Measurements from ENCODE around the gene INF2. TPM values are rescaled to one million over a fixed set of nuclear protein-coding genes. Genes with fewer than 3 reads are reported as not detected.

Gene INF2
- total and polyA plus RNA-seq, 4 donors = 13.1 to 51.6 (median 25.5) TPM

GRCh38 chr14:104752423-104752734 lies 63.0 kb downstream of the INF2 start (continued):
- TF ChIP-seq, protein P1, sequence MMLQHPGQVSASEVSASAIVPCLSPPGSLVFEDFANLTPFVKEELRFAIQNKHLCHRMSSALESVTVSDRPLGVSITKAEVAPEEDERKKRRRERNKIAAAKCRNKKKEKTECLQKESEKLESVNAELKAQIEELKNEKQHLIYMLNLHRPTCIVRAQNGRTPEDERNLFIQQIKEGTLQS (IDR thresholded peaks at IDR 0.05) = no peak
- TF ChIP-seq JUND (IDR thresholded peaks at IDR 0.05) (no peak), RAD21 (IDR thresholded peaks at IDR 0.05) (no peak), SP1 (IDR thresholded peaks at IDR 0.05) (no peak), RXRA (IDR thresholded peaks at IDR 0.05) (no peak), CTCF (IDR thresholded peaks at IDR 0.05; ENCODE audit: low read depth, low read length, missing input control) (no peak), GABPA (IDR thresholded peaks at IDR 0.05 in 1 of 2, conservative IDR thresholded peaks at IDR 0.05 in 1 of 2) (no peak)

DNA sequence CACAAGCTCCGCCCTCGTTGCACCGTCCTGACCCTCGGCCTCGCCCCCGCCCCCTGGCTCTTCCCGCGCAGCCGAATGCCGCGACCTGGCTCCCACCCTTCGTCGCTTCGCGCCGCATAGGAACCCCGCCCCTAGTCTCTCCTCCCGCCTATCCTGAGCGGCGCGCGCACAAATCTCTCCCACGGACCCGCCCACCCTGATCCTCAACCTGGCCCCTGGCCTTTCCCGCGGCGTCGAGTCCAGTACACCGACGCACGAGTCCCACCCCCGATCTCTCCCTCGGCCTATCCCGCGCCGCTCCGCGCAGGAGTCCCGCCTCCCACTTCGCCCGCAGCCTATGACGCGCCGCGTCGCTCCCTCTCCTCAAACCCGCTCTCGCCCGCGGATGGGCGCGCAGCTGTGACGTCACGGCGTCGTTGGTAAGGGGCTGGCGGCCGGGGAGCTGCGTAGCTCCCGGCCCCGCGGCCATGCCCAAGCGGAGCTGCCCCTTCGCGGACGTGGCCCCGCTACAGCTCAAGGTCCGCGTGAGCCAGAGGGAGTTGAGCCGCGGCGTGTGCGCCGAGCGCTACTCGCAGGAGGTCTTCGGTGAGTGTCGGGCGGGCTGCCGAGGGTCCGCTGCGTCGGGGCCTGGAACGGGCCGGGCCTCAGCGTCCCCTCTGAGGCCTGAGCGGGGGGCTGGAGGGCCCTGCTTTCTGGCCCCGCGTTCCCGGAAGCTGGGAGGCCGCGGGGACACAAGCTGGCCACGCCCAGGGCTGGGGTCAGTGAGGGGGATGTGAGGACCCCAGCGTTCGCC lies 63.5 kb downstream of the INF2 start, which contains the start of gene SIVA1:
Gene SIVA1, plus strand, starts transcription at position 413 of the 793 bp plus-strand sequence. Its CDS starts 55 bp downstream, at position 468.
- Histone ChIP-seq H3K9me3 (ENCODE audit: control insufficient read depth in 4 of 4, low read length in 3 of 4) (no peaks in the 10 kb centered on the region), H3K36me3 (ENCODE audit: control insufficient read depth in 4 of 4, insufficient read depth in 3 of 4, low read depth in 1 of 4, low read length in 3 of 4) (peaks cover 2 to 23% (median 12%) of the 10 kb centered on the region in 4 donors), H3K27ac (ENCODE audit: low read depth in 1 of 2, low read length in 2 of 2) (peak within 1 kb of the TSS; percentile 89 to 92), H3K4me3 (ENCODE audit: low read depth in 1 of 3, low read length in 3 of 3) (peak within 1 kb of the TSS; percentile 51 to 95 (median 85)), H3K4me1 (ENCODE audit: control insufficient read depth in 4 of 4, insufficient read depth in 4 of 4, low read length in 3 of 4) (peaks cover 12 to 52% (median 42%) of the 10 kb centered on the region in 4 donors), H3K9ac (ENCODE audit: low read depth in 1 of 2, low read length in 2 of 2) (peak within 1 kb of the TSS; percentile 47 to 83), H3K27me3 (ENCODE audit: control insufficient read depth in 4 of 4, insufficient read depth in 4 of 4, low read length in 3 of 4) (no peaks in the 10 kb centered on the region)
- under 1% methylated on average over 95 of the region's 95 CpGs for WGBS
- peak; percentile 97 for DNase-seq (ENCODE audit: low spot score)
- TF ChIP-seq NR2F2 (IDR thresholded peaks at IDR 0.05) (peak; percentile 91), ZBTB33 (IDR thresholded peaks at IDR 0.05) (peak; percentile 73), REST (IDR thresholded peaks at IDR 0.05) (peak; percentile 43), FOXA2 (IDR thresholded peaks at IDR 0.05) (no peak), HNF4A (conservative IDR thresholded peaks at IDR 0.05) (peak in 1 of 2 donors; percentile 56), HNF4G (IDR thresholded peaks at IDR 0.05) (peak; percentile 10), GABPA (IDR thresholded peaks at IDR 0.05 in 1 of 2, conservative IDR thresholded peaks at IDR 0.05 in 1 of 2) (peak in 1 of 2 donors; percentile 55), EGR1 (IDR thresholded peaks at IDR 0.05; ENCODE audit: low read depth in 2 of 2) (peak; percentile 78 to 88), FOXA1 (IDR thresholded peaks at IDR 0.05) (no peak), JUND (IDR thresholded peaks at IDR 0.05) (peak in 1 of 2 donors; percentile 40), CTCF (IDR thresholded peaks at IDR 0.05; ENCODE audit: low read depth, low read length, missing input control) (no peak), RAD21 (IDR thresholded peaks at IDR 0.05) (peak; percentile 22 to 36), TAF1 (conservative IDR thresholded peaks at IDR 0.05) (no peak), YY1 (IDR thresholded peaks at IDR 0.05) (peak; percentile 79), RXRA (IDR thresholded peaks at IDR 0.05) (peak; percentile 75 to 78), SP1 (IDR thresholded peaks at IDR 0.05) (peak; percentile 97)
- TF ChIP-seq, protein P1 (IDR thresholded peaks at IDR 0.05) = no peak
- TF ChIP-seq, protein P2, sequence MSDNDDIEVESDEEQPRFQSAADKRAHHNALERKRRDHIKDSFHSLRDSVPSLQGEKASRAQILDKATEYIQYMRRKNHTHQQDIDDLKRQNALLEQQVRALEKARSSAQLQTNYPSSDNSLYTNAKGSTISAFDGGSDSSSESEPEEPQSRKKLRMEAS (IDR thresholded peaks at IDR 0.05) = peak; percentile 65
